H9 (cell line): ENCODE results near the gene SLC16A10. TPM values are rescaled to one million over a fixed set of nuclear protein-coding genes. Genes with fewer than 3 reads are reported as not detected.

Experiments used
- DNase-seq: peaks from one replicate; pipeline ENCODE4 v3.0.0-alpha.2; 2017
- H2AFZ ChIP-seq: one replicate; pipeline ENCODE4 v1.6.1; 2013; ENCODE audit warnings: mild to moderate bottlenecking, low read length, control low read depth, moderate library complexity
- H2AK5ac ChIP-seq: 2 replicates; pipeline ENCODE4 v1.6.1; 2013; ENCODE audit warnings: low read length, control low read depth, mixed read lengths; ENCODE audit not compliant: insufficient read length
- H2BK120ac ChIP-seq: one replicate; pipeline ENCODE4 v1.6.1; 2013; ENCODE audit warnings: low read depth, mild to moderate bottlenecking, low read length, control low read depth, inconsistent platforms; ENCODE audit not compliant: poor library complexity, severe bottlenecking
- H2BK12ac ChIP-seq: 2 replicates; pipeline ENCODE4 v1.6.1; 2013; ENCODE audit warnings: low read length, control low read depth, mixed read lengths, low read depth; ENCODE audit not compliant: insufficient read length
- H2BK15ac ChIP-seq: 2 replicates; pipeline ENCODE4 v1.6.1; 2013; ENCODE audit warnings: low read depth, low read length, control low read depth
- H2BK20ac ChIP-seq: one replicate; pipeline ENCODE4 v1.6.1; 2013; ENCODE audit warnings: low read depth, mild to moderate bottlenecking, low read length, control low read depth, inconsistent platforms; ENCODE audit not compliant: poor library complexity, severe bottlenecking
- H2BK5ac ChIP-seq: 2 replicates; pipeline ENCODE4 v1.6.1; 2013; ENCODE audit warnings: low read length, control low read depth, mixed read lengths; ENCODE audit not compliant: insufficient read length
- H3K14ac ChIP-seq: 2 replicates; pipeline ENCODE4 v1.6.1; 2013; ENCODE audit warnings: low read length, control low read depth; ENCODE audit not compliant: insufficient read depth
- H3K18ac ChIP-seq: 2 replicates; pipeline ENCODE4 v1.6.1; 2013; ENCODE audit warnings: low read depth, mild to moderate bottlenecking, mixed read lengths, low read length, control low read depth; ENCODE audit not compliant: insufficient read length
- H3K23ac ChIP-seq: 2 replicates; pipeline ENCODE4 v1.6.1; 2013; ENCODE audit warnings: low read length, control low read depth, mixed read lengths, low read depth; ENCODE audit not compliant: insufficient read length
- H3K23me2 ChIP-seq: 2 replicates; pipeline ENCODE4 v1.6.1; 2013; ENCODE audit warnings: low read depth, mild to moderate bottlenecking, mixed read lengths, low read length, control low read depth; ENCODE audit not compliant: insufficient read length, poor library complexity, severe bottlenecking
- H3K27ac ChIP-seq: 2 replicates; pipeline ENCODE4 v1.5.1; 2013; ENCODE audit warnings: low read length, control low read depth, mixed read lengths, low read depth; ENCODE audit not compliant: insufficient read length
- H3K27me3 ChIP-seq: 2 replicates; pipeline ENCODE4 v1.6.1; 2013; ENCODE audit warnings: low read length, control low read depth, inconsistent platforms; ENCODE audit not compliant: insufficient read depth
- H3K4ac ChIP-seq: 2 replicates; pipeline ENCODE4 v1.6.1; 2013; ENCODE audit warnings: low read depth, mild to moderate bottlenecking, control low read depth, inconsistent platforms, low read length, moderate library complexity
- H3K4me1 ChIP-seq: 2 replicates; pipeline ENCODE4 v1.6.1; 2013; ENCODE audit warnings: low read length, control low read depth, inconsistent platforms; ENCODE audit not compliant: insufficient read depth
- H3K4me2 ChIP-seq: 2 replicates; pipeline ENCODE4 v1.6.1; 2013; ENCODE audit warnings: low read length, control low read depth, mixed read lengths; ENCODE audit not compliant: insufficient read length, insufficient read depth
- H3K56ac ChIP-seq: 2 replicates; pipeline ENCODE4 v1.6.1; 2013; ENCODE audit warnings: low read depth, mild to moderate bottlenecking, mixed read lengths, low read length, control low read depth; ENCODE audit not compliant: insufficient read length
- H3K79me1 ChIP-seq: 2 replicates; pipeline ENCODE4 v1.6.1; 2013; ENCODE audit warnings: low read depth, mild to moderate bottlenecking, moderate library complexity, low read length, control low read depth, inconsistent platforms; ENCODE audit not compliant: insufficient read depth, poor library complexity, severe bottlenecking
- H3K79me2 ChIP-seq: 2 replicates; pipeline ENCODE4 v1.6.1; 2013; ENCODE audit warnings: low read length, control low read depth, inconsistent platforms; ENCODE audit not compliant: insufficient read depth
- H3K9ac ChIP-seq: 2 replicates; pipeline ENCODE4 v1.6.1; 2013; ENCODE audit warnings: low read length, control low read depth, mixed read lengths; ENCODE audit not compliant: insufficient read length; ENCODE audit errors: extremely low read depth
- H3K9me3 ChIP-seq: one replicate; pipeline ENCODE4 v1.6.1; 2013; ENCODE audit warnings: low read depth, low read length, inconsistent platforms; ENCODE audit not compliant: control insufficient read depth
- H3T11ph ChIP-seq: one replicate; pipeline ENCODE4 v1.6.1; 2013; ENCODE audit warnings: mild to moderate bottlenecking, low read length, control low read depth, inconsistent platforms
- H4K20me1 ChIP-seq: one replicate; pipeline ENCODE4 v1.6.1; 2013; ENCODE audit not compliant: control insufficient read depth, insufficient read length, insufficient read depth
- H4K5ac ChIP-seq: 2 replicates; pipeline ENCODE4 v1.6.1; 2013; ENCODE audit warnings: low read depth, mild to moderate bottlenecking, mixed read lengths, low read length, control low read depth; ENCODE audit not compliant: insufficient read length
- H4K8ac ChIP-seq: replicated peaks from 2 replicates; pipeline ENCODE4 v1.6.1; 2013; ENCODE audit warnings: low read length, control low read depth, mixed read lengths, low read depth; ENCODE audit not compliant: insufficient read length
- H4K91ac ChIP-seq: 2 replicates; pipeline ENCODE4 v1.6.1; 2013; ENCODE audit warnings: low read depth, mild to moderate bottlenecking, moderate library complexity, mixed read lengths, low read length, control low read depth; ENCODE audit not compliant: insufficient read length
- H3K27ac Mint-ChIP-seq, 3 experiments: 2 replicates in 2 of 3; 3 replicates in 1 of 3; pipeline ENCODE4 v1.8.0; 2020 to 2021; ENCODE audit warnings: mixed read lengths in 3 of 3, mild to moderate bottlenecking in 1 of 3, moderate library complexity in 1 of 3
- H3K27me3 Mint-ChIP-seq: 2 replicates; pipeline ENCODE4 v1.8.0; 2021; ENCODE audit warnings: low read depth, mild to moderate bottlenecking, moderate library complexity, mixed read lengths
- H3K36me3 Mint-ChIP-seq, 3 experiments: 2 replicates in 2 of 3; 3 replicates in 1 of 3; pipeline ENCODE4 v1.8.0; 2020 to 2021; ENCODE audit warnings: low read depth in 3 of 3, mixed read lengths in 3 of 3; ENCODE audit not compliant: insufficient read depth in 1 of 3
- H3K4me1 Mint-ChIP-seq, 2 experiments: 2 replicates each; pipeline ENCODE4 v1.8.0; 2020; ENCODE audit warnings: mixed read lengths in 2 of 2
- H3K4me3 Mint-ChIP-seq, 2 experiments: 2 replicates in 1 of 2; 3 replicates in 1 of 2; pipeline ENCODE4 v1.8.0; 2020 to 2021; ENCODE audit warnings: mild to moderate bottlenecking in 2 of 2, mixed read lengths in 2 of 2, moderate library complexity in 1 of 2
- H3K9me3 Mint-ChIP-seq, 2 experiments: 2 replicates in 1 of 2; 3 replicates in 1 of 2; pipeline ENCODE4 v1.8.0; 2020; ENCODE audit warnings: mild to moderate bottlenecking in 2 of 2, mixed read lengths in 2 of 2, moderate library complexity in 1 of 2
- WGBS: extraction: QIAGEN DNeasy Blood & Tissue Kit; methylation state at CpG from one replicate; pipeline ENCODE4 v1.1.7; 2013; ENCODE audit warnings: missing lambda C conversion rate, low lambda C conversion rate, mixed read lengths; ENCODE audit not compliant: insufficient read length; ENCODE audit errors: extremely low coverage; 5-methylcytosine and 5-hydroxymethylcytosine counted together
- total RNA-seq: library from RNA; stranded (reverse); gene quantifications from 2 replicates; pipeline ENCODE4 v1.2.1, GENCODE V29; 2021
- TF ChIP-seq, protein P1 (sequence below): fragments of 200-600 bp; sonication (generic); conservative IDR thresholded peaks from 3 replicates; pipeline ENCODE4 v1.8.0; 2021; ENCODE audit warnings: antibody characterized with exemption, mild to moderate bottlenecking

Gene SLC16A10
- total RNA-seq, 1 experiment from 2014 or later = 11.4 TPM

DNA sequence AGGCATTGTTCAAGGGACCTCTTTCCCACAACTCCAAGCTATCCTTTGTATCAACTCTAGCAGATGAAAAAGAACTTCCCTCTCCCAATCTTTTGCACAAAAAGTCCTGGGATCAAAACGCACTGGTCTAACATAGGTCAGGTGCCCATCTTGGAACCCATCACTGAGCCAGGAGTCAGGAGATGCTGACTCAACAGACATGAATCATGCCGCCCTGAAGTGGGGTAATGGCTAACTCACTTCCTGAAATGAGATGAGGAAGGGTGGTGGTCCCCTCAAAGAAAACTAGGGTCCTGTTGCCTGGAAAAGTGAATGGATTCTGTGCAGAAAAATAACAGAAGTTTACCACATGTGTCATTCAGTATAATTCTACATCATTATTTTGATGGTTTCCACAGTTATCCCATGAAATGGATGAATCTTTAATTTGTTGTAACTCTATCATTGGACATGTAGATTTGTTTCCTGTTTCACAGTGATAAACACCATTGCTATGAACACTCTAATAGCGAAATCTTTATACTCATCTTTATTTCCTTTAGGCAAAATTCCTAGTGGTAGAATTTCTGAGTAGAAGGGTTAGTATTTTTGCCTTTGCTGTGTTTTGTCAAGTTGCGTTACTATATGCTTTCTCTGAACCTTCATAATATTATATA is 151.3 kb downstream of the SLC16A10 start:
- no peaks in the 10 kb centered on the region; a peak in 2 of 5 replicates for H3K9me3 Mint-ChIP-seq
- Histone ChIP-seq H2BK12ac (no peak overlapping the region), H3T11ph (no peak overlapping the region), H3K4me1 (no peaks in the 10 kb centered on the region), H3K27ac (no peak overlapping the region), H3K23me2 (no peaks in the 10 kb centered on the region), H2BK15ac (no peak overlapping the region), H2AFZ (no peak overlapping the region), H2BK120ac (no peak overlapping the region), H3K27me3 (no peaks in the 10 kb centered on the region), H3K9me3 (no peaks in the 10 kb centered on the region), H4K20me1 (no peaks in the 10 kb centered on the region), H4K8ac (no peak overlapping the region), H3K18ac (no peak overlapping the region), H2BK20ac (no peak overlapping the region), H3K9ac (no peak overlapping the region), H3K4me2 (no peak overlapping the region), H2BK5ac (no peak overlapping the region), H3K79me1 (no peaks in the 10 kb centered on the region), H3K14ac (no peak overlapping the region), H2AK5ac (no peak overlapping the region), H4K91ac (no peak overlapping the region), H4K5ac (no peak overlapping the region), H3K4ac (no peak overlapping the region), H3K79me2 (no peaks in the 10 kb centered on the region), H3K56ac (no peak overlapping the region), H3K23ac (no peak overlapping the region)
- no peak overlapping the region for H3K27ac Mint-ChIP-seq
- peaks cover 6% of the 10 kb centered on the region in 2 experiments for H3K4me1 Mint-ChIP-seq
- DNase-seq = no peak
- H3K27me3 Mint-ChIP-seq = no peaks in the 10 kb centered on the region
- WGBS = no CpG with 5 or more reads among the region's 4 CpGs
- TF ChIP-seq, protein P1, sequence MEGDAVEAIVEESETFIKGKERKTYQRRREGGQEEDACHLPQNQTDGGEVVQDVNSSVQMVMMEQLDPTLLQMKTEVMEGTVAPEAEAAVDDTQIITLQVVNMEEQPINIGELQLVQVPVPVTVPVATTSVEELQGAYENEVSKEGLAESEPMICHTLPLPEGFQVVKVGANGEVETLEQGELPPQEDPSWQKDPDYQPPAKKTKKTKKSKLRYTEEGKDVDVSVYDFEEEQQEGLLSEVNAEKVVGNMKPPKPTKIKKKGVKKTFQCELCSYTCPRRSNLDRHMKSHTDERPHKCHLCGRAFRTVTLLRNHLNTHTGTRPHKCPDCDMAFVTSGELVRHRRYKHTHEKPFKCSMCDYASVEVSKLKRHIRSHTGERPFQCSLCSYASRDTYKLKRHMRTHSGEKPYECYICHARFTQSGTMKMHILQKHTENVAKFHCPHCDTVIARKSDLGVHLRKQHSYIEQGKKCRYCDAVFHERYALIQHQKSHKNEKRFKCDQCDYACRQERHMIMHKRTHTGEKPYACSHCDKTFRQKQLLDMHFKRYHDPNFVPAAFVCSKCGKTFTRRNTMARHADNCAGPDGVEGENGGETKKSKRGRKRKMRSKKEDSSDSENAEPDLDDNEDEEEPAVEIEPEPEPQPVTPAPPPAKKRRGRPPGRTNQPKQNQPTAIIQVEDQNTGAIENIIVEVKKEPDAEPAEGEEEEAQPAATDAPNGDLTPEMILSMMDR = no peak
- no peak overlapping the region for H3K4me3 Mint-ChIP-seq
- H3K36me3 Mint-ChIP-seq = 0 out of 7 replicates have a peak, but pooled peaks cover 0 to 2% (median 0%) of the 10 kb centered on the region in 3 experiments
